Chondrocyte (in vitro differentiated cells): ENCODE data around the gene SSBP3. TPM values are rescaled to one million over a fixed set of nuclear protein-coding genes. Genes with fewer than 3 reads are reported as not detected.
A peak's percentile ranks its signal among the peaks of the same experiment; 100 is the strongest.

Experiments
- DNase-seq: peaks from one replicate; pipeline ENCODE4 v3.0.0; 2021; ENCODE audit warnings: mixed read lengths, low spot score
- H3K27ac Mint-ChIP-seq: one replicate; pipeline ENCODE4 v1.8.0; 2021; ENCODE audit warnings: mild to moderate bottlenecking, moderate library complexity, mixed read lengths; ENCODE audit not compliant: unreplicated experiment
- H3K27me3 Mint-ChIP-seq: 2 replicates; pipeline ENCODE4 v1.8.0; 2021; ENCODE audit warnings: low read depth, mixed read lengths
- H3K36me3 Mint-ChIP-seq: 2 replicates; pipeline ENCODE4 v1.8.0; 2021; ENCODE audit warnings: low read depth, mixed read lengths
- H3K4me1 Mint-ChIP-seq: 2 replicates; pipeline ENCODE4 v1.8.0; 2021; ENCODE audit warnings: low read depth, mild to moderate bottlenecking, mixed read lengths
- H3K4me3 Mint-ChIP-seq: one replicate; pipeline ENCODE4 v1.8.0; 2021; ENCODE audit warnings: mild to moderate bottlenecking, moderate library complexity, mixed read lengths; ENCODE audit not compliant: unreplicated experiment
- H3K9me3 Mint-ChIP-seq: 2 replicates; pipeline ENCODE4 v1.8.0; 2021; ENCODE audit warnings: low read depth, mixed read lengths
- total RNA-seq: library from RNA; stranded (reverse); gene quantifications from 3 replicates; pipeline ENCODE4 v1.2.1, GENCODE V29; 2021
- TF ChIP-seq, protein P1 (sequence below): fragments of 200-600 bp; sonication (generic); IDR thresholded peaks from 2 replicates; pipeline ENCODE4 v1.5.0; 2021; ENCODE audit warnings: antibody characterized with exemption, mild to moderate bottlenecking, moderate library complexity

Gene SSBP3
- total RNA-seq, 1 donor from 2014 or later, result 22.0 TPM

DNA sequence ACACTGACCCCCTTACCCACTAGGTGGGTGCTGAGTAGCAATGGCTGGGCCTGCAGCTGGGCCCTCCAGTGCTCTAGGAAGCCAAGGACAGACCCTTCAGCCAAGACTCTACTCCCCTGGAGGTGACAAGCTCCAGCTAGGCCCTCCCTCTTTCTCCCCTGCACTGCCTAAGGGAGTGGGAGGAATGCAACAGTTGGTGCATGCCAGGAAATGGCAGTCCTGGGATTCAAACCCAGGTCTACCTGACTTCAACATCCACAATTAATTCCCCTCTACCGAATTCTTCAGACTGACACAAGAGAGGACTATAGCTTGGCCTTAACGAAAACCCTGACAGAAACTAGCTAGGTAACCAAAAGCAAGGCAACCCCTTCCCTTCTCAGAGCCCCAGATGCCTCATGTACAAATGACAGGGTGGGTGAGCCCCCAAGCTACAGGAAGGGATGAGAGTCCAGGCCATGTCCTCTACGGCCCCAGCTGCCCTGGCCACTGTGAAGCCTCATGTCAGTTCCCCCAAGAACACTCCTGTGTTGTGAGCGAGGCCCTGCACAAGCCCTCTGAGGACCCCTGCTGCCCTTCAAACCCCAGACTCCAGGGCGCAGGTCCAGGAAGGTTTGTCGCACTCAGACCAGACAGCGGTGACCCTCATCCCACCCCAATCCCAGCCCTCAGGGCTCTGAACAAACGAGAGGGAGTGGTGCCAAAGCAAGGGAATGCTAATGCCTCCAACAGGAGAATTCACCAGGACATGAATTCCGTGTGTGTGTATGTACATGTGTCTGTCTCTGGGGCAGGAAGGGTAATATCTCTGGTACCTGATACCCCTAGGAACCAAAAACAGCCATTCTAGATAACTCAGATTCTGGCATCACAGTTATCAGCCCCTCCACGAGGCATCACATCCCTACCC, 113.9 kb downstream of the SSBP3 start:
- TF ChIP-seq, protein P1, sequence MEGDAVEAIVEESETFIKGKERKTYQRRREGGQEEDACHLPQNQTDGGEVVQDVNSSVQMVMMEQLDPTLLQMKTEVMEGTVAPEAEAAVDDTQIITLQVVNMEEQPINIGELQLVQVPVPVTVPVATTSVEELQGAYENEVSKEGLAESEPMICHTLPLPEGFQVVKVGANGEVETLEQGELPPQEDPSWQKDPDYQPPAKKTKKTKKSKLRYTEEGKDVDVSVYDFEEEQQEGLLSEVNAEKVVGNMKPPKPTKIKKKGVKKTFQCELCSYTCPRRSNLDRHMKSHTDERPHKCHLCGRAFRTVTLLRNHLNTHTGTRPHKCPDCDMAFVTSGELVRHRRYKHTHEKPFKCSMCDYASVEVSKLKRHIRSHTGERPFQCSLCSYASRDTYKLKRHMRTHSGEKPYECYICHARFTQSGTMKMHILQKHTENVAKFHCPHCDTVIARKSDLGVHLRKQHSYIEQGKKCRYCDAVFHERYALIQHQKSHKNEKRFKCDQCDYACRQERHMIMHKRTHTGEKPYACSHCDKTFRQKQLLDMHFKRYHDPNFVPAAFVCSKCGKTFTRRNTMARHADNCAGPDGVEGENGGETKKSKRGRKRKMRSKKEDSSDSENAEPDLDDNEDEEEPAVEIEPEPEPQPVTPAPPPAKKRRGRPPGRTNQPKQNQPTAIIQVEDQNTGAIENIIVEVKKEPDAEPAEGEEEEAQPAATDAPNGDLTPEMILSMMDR, result no peak
- DNase-seq, result no peak
- Mint-ChIP-seq H3K9me3 (no peaks in the 10 kb centered on the region), H3K27ac (no peak overlapping the region), H3K4me1 (peaks cover 47% of the 10 kb centered on the region), H3K36me3 (no peaks in the 10 kb centered on the region), H3K27me3 (no peaks in the 10 kb centered on the region), H3K4me3 (no peak overlapping the region)

DNA sequence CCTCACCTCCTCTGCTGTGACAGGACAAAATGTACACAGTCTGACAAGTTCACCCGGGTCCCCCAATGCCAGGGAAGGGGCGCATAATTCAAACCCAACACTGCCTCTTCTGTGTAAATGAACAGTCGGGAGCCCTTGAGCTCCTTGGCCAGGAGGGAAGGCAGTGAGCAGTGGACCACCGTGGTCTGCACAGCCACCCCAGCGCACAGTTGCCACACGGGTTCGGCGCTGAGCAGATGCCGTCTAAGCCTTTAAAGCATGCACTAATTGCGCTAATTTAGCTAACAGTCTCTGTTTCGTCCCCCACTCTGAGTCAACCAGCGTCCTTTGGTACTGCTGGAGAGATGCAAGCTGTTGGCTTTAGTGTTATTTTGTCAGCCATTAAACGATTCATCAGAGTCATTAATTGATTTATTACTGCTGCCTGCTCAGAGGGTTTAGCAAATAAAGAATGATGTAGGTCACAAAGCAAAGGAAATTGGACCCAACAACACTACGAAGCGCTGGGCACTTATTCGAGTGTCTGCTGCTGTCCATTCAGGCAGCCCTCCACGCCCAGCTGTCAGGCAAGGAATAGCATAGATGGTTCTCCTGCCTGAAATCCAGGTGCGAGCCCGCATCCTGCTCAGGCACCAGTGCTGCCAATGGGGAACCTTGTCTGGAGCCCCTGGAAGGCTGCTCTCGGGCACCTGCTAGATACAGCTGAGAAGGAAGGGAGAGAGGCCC, 114.8 kb downstream of the SSBP3 start:
- Mint-ChIP-seq H3K27ac (no peak overlapping the region), H3K27me3 (no peaks in the 10 kb centered on the region), H3K36me3 (no peaks in the 10 kb centered on the region), H3K4me1 (peaks cover 51% of the 10 kb centered on the region), H3K4me3 (no peak overlapping the region), H3K9me3 (no peaks in the 10 kb centered on the region)
- DNase-seq, result no peak
- TF ChIP-seq, protein P1, result no peak

DNA sequence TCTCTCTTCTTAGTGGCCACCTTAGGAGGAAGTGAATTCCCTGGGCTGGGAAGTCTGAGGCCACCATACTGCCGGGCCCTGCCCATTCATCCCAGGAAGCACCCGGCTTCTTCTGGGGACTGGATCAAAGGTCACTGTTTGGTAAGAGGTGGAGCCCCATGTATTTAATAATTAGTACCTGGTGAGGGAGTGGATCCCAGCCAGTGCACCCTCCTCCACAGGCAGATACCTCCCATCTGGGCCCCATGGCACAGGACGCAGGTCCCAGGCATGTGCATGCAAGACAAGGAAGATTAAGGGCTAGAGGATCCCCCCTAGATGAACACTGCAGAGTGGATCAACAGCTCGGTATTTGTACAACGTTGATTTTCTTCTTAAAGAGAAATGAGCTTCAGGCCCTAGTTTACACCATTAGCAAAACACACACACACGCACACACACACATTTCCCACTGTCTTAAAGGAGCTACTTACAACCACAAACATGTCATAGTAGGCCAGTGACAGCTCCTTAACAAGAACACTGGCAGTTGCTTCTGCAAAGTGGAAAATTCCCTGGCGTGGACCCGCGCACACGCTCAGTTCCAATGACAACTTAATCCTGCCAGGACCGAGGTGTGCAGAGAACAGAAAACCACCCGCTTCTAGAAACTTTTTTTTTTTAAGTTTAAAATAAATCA, 115.5 kb downstream of the SSBP3 start:
- H3K27me3 Mint-ChIP-seq, result no peaks in the 10 kb centered on the region
- H3K9me3 Mint-ChIP-seq, result no peaks in the 10 kb centered on the region
- H3K4me3 Mint-ChIP-seq, result no peak overlapping the region
- TF ChIP-seq, protein P1, result no peak
- no peak for DNase-seq
- H3K36me3 Mint-ChIP-seq, result no peaks in the 10 kb centered on the region
- no peak overlapping the region for H3K27ac Mint-ChIP-seq
- H3K4me1 Mint-ChIP-seq, result peaks cover 45% of the 10 kb centered on the region

DNA sequence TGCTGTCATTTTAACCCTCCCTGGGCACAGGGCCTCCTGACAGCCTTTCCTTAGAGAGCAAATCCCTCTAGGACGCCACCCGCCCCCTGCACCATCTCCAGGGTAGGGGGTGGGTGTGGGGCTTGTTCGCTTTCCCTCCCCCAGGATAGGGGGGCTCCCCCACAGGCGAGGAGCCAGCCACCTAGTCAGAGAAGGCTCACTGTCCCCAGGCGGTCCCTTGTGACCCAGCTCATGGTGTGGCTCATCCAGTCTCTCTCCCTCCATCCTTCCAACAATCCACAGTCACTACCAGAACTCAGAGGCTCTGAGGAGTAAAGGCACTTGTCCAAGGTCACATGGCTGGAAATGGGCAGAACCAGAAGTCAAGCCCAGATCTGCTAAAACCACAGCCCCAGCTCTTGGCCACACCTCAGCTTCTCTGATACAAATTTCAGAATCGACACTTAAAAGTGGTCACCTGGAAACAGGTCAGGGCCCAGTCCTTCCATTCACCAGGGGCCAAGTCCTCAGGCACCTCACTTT, 116.4 kb downstream of the SSBP3 start:
- TF ChIP-seq, protein P1, result no peak
- Mint-ChIP-seq H3K36me3 (no peaks in the 10 kb centered on the region), H3K27ac (no peak overlapping the region), H3K4me3 (no peak overlapping the region), H3K4me1 (peaks cover 36% of the 10 kb centered on the region), H3K9me3 (no peaks in the 10 kb centered on the region), H3K27me3 (no peaks in the 10 kb centered on the region)
- DNase-seq, result no peak

DNA sequence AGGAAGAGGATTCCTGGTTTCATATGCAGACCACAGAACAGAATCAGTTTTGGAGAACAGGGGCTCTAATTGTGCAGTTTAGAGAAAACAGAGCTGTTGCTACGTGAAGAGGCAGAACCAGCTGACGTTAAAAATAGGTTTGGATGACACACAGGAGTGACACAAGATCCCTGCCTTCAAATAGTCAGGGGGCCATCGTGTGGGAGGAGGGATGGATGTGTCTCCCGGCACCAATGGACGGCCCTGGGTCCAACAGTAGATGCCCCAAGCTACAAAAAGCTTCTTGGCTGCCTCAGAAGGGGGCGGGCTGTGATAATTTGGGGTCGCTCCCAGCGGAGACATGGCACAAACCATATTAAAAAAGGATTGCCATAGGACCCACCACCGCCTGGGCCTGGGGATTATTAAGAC, 118.4 kb downstream of the SSBP3 start:
- TF ChIP-seq, protein P1, result no peak
- DNase-seq, result no peak
- Mint-ChIP-seq H3K4me3 (no peak overlapping the region), H3K9me3 (no peaks in the 10 kb centered on the region), H3K27ac (peak overlapping the region; percentile 89), H3K36me3 (no peaks in the 10 kb centered on the region), H3K4me1 (peaks cover 32% of the 10 kb centered on the region), H3K27me3 (no peaks in the 10 kb centered on the region)
